Stimulated activated CD4-positive, alpha-beta T cell treated with anti-CD3 and anti-CD28 coated beads, Interleukin-4, amount 100 ng/mL, for 48 hours (primary cell): ENCODE measurements around the gene PRSS57.
A peak's percentile ranks its signal among the peaks of the same experiment; 100 is the strongest.

Experiments used
- DNase-seq, 2 donors: peaks; one replicate each; pipeline ENCODE4 v3.0.0-alpha.2; 2020; ENCODE audit warnings: low read depth in 2 of 2

PRSS57 gene

GRCh38 chr19:652467-653389 is 42.5 kb downstream of the PRSS57 start:
- no peak for DNase-seq

- DNase-seq: no peak
These were observed 43.3 kb downstream of the PRSS57 start for GRCh38 chr19:651991-652390.

GRCh38 chr19:651114-651818 is 44.0 kb downstream of the PRSS57 start:
- no peak for DNase-seq

GRCh38 chr19:650121-650520 is 45.1 kb downstream of the PRSS57 start:
- DNase-seq: no peak

GRCh38 chr19:648904-649801 is 46.1 kb downstream of the PRSS57 start:
- DNase-seq: no peak

GRCh38 chr19:648305-648704 is 46.9 kb downstream of the PRSS57 start:
- no peak for DNase-seq

GRCh38 chr19:647566-648284 is 47.5 kb downstream of the PRSS57 start:
- no peak for DNase-seq

GRCh38 chr19:646779-647565 is 48.3 kb downstream of the PRSS57 start:
- DNase-seq: no peak

GRCh38 chr19:645912-646778 is 49.1 kb downstream of the PRSS57 start:
- no peak for DNase-seq

- no peak for DNase-seq
These were observed 50.5 kb downstream of the PRSS57 start for GRCh38 chr19:644789-645188.

- no peak for DNase-seq
These were observed 50.9 kb downstream of the PRSS57 start for GRCh38 chr19:644363-644762.

- no peak for DNase-seq
These were observed 51.5 kb downstream of the PRSS57 start for GRCh38 chr19:643736-644135.

GRCh38 chr19:642767-643727 is 52.2 kb downstream of the PRSS57 start:
- DNase-seq: no peak

GRCh38 chr19:641702-642101 is 53.5 kb downstream of the PRSS57 start:
- DNase-seq: no peak

GRCh38 chr19:640606-641189 is 54.6 kb downstream of the PRSS57 start:
- DNase-seq: no peak

GRCh38 chr19:640161-640558 is 55.1 kb downstream of the PRSS57 start:
- DNase-seq: no peak

- DNase-seq: peak; percentile 96 to 99
These were observed 55.7 kb downstream of the PRSS57 start, which contains the start of gene FGF22 for GRCh38 chr19:639253-640160. Gene FGF22 (plus strand): TSS chr19:639879. CDS start chr19:639926, 47 bp downstream.
